ENCODE results near the gene DUSP6. TPM values are rescaled to one million over a fixed set of nuclear protein-coding genes. Genes with fewer than 3 reads are reported as not detected.
A peak's percentile ranks its signal among the peaks of the same experiment; 100 is the strongest.

DUSP6 gene
- total and polyA plus RNA-seq, 2 experiments from 2014 or later: 96.1 to 112 TPM

DNA sequence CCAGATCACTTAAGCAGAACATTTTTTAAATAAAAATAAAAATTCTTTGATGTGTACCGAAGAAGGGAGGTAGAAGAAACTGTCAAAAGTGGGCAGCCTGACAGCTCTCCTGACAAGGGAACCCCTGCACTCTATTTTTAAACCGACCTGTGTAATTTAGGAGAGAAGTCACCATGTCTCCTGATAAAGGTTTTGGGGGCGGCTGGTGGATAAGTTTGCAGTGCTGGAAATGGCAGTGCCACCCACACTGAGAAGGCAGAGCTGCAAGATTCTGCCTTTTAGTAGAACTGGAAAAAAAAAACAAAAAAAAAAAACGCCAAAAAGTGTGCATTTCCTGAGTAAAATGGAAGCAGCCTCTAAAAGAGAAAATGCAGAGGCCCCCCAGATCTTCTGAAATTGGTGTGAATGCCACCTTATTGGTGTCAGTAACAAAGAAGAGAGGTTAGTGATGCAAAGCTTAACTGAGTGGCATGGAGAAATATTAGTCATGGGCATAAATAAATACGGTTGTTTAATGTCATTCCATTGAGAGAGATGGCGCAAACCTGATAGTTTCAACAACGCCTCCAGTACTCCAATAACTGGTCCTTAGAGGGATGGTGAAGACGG lies 24.7 kb downstream of the DUSP6 start:
- no peak overlapping the region for H3K4me3 ChIP-seq
- H3K4me2 ChIP-seq (ENCODE audit: unreplicated experiment): no peak overlapping the region
- TF ChIP-seq EZH2phosphoT487 (IDR thresholded peaks at IDR 0.05; ENCODE audit: insufficient read depth, low read depth) (no peak), EZH2 (IDR thresholded peaks at IDR 0.05; ENCODE audit: insufficient read depth, poor library complexity, severe bottlenecking) (no peak)
- in situ Hi-C loops (cut with MboI): no loop called here
- no peaks in the 10 kb centered on the region for H3F3A ChIP-seq (ENCODE audit: insufficient read depth)
- no peak overlapping the region for H3K9ac ChIP-seq
- no peaks in the 10 kb centered on the region for H3K9me2 ChIP-seq (ENCODE audit: insufficient read depth)
- H3K9me3 ChIP-seq (ENCODE audit: low read depth): peaks cover 7% of the 10 kb centered on the region
- H3K36me3 ChIP-seq (ENCODE audit: low read depth): no peaks in the 10 kb centered on the region
- no peak overlapping the region for H3K27ac ChIP-seq
- no peaks in the 10 kb centered on the region for H3K4me1 ChIP-seq (ENCODE audit: insufficient read depth)
- DNase-seq: no peak
- WGBS, 2 experiments (ENCODE audit: low coverage in 1 of 2, low lambda C conversion rate in 2 of 2, missing lambda C conversion rate in 2 of 2): 70 to 74% methylated on average over 8 of the region's 8 CpGs
- H3K79me2 ChIP-seq (ENCODE audit: insufficient read depth): no peaks in the 10 kb centered on the region
- H4K20me1 ChIP-seq (ENCODE audit: insufficient read depth): no peaks in the 10 kb centered on the region
- H2AFZ ChIP-seq: peak overlapping the region; percentile 14; the same call in 1 of the 2 replicates
- no peaks in the 10 kb centered on the region for H3K27me3 ChIP-seq (replicated peaks; ENCODE audit: insufficient read depth)

DNA sequence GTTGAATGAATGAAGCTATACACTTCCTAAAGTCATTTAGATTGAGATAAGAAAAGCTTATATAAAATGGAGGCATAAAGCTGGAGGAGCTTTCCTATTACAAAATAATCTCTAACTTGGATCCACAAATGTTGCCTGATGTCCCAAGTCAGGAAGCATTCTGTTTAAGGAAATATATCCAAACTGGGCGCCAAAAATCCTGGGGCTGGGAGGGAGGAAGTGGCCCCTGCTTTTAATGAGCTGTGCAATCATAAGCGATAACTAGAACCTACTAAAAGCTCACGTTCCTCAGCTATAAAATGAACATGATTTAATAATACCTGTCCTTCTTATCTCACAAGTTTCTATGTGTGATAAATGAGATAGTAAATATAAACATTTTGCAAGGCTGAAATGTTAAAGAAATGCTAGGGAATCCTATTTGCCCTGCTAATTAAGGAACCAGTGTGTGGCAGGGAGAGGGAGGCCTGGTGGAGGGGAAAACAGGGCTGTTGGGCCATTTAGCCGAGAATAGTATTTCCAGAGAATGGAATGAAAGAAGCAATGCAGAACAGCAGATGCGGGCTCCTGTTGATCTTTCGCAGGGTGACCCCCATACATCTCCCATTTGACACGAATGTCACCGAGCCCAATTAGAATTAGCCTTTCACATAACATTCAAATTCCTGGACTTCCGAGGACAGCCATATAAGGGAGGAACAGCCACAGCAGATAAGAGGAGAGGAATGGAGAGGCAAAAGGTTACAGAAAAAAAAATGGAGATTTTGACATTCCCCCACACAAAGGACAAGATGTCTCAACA lies 25.9 kb downstream of the DUSP6 start:
- H4K20me1 ChIP-seq (ENCODE audit: insufficient read depth): no peaks in the 10 kb centered on the region
- no peaks in the 10 kb centered on the region for H3K9me2 ChIP-seq (ENCODE audit: insufficient read depth)
- no peak for DNase-seq
- TF ChIP-seq EZH2phosphoT487 (IDR thresholded peaks at IDR 0.05; ENCODE audit: insufficient read depth, low read depth) (no peak), EZH2 (IDR thresholded peaks at IDR 0.05; ENCODE audit: insufficient read depth, poor library complexity, severe bottlenecking) (no peak)
- H3K27me3 ChIP-seq (replicated peaks; ENCODE audit: insufficient read depth): no peaks in the 10 kb centered on the region
- peaks cover 7% of the 10 kb centered on the region for H3K9me3 ChIP-seq (ENCODE audit: low read depth)
- H3K79me2 ChIP-seq (ENCODE audit: insufficient read depth): no peaks in the 10 kb centered on the region
- in situ Hi-C loops (cut with MboI): no loop called here
- WGBS, 2 experiments (ENCODE audit: low coverage in 1 of 2, low lambda C conversion rate in 2 of 2, missing lambda C conversion rate in 2 of 2): 95 to 96% methylated on average over 9 of the region's 9 CpGs
- no peak overlapping the region for H3K27ac ChIP-seq
- no peak overlapping the region for H3K4me2 ChIP-seq (ENCODE audit: unreplicated experiment)
- no peak overlapping the region for H2AFZ ChIP-seq
- no peak overlapping the region for H3K9ac ChIP-seq
- no peak overlapping the region for H3K4me3 ChIP-seq
- H3F3A ChIP-seq (ENCODE audit: insufficient read depth): no peaks in the 10 kb centered on the region
- H3K4me1 ChIP-seq (ENCODE audit: insufficient read depth): no peaks in the 10 kb centered on the region
- no peaks in the 10 kb centered on the region for H3K36me3 ChIP-seq (ENCODE audit: low read depth)

DNA sequence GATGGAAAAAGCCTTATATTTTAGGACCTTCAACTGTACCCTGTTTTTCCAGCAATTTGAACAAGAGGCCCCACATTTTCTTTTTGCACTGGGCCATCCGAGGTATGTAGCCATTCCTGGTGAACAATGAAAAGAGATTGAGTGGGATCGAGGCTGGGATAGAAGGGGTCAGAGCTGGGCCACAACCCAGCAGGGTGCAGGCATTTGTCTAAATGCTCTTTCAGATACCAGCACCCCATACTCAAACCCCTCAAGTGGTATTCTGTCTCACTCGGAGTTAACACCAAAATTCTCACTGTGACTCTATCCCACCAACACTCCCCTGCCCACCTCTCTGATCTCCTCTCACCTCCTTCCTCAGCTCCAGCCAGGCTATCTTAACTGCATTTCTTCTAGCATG lies 26.8 kb downstream of the DUSP6 start:
- H3K27me3 ChIP-seq (replicated peaks; ENCODE audit: insufficient read depth): no peaks in the 10 kb centered on the region
- in situ Hi-C loops (cut with MboI): no loop called here
- no peaks in the 10 kb centered on the region for H4K20me1 ChIP-seq (ENCODE audit: insufficient read depth)
- no peak for TF ChIP-seq EZH2 (IDR thresholded peaks at IDR 0.05; ENCODE audit: insufficient read depth, poor library complexity, severe bottlenecking)
- TF ChIP-seq EZH2phosphoT487 (IDR thresholded peaks at IDR 0.05; ENCODE audit: insufficient read depth, low read depth): no peak
- no peak overlapping the region for H2AFZ ChIP-seq
- H3K4me1 ChIP-seq (ENCODE audit: insufficient read depth): no peaks in the 10 kb centered on the region
- H3K9me2 ChIP-seq (ENCODE audit: insufficient read depth): no peaks in the 10 kb centered on the region
- H3K27ac ChIP-seq: no peak overlapping the region
- H3K9ac ChIP-seq: no peak overlapping the region
- H3K4me2 ChIP-seq (ENCODE audit: unreplicated experiment): no peak overlapping the region
- no peak for DNase-seq
- no peaks in the 10 kb centered on the region for H3K36me3 ChIP-seq (ENCODE audit: low read depth)
- WGBS, 2 experiments (ENCODE audit: low coverage in 1 of 2, low lambda C conversion rate in 2 of 2, missing lambda C conversion rate in 2 of 2): 86 to 90% methylated on average over 3 of the region's 3 CpGs
- no peaks in the 10 kb centered on the region for H3F3A ChIP-seq (ENCODE audit: insufficient read depth)
- H3K79me2 ChIP-seq (ENCODE audit: insufficient read depth): no peaks in the 10 kb centered on the region
- H3K4me3 ChIP-seq: no peak overlapping the region
- H3K9me3 ChIP-seq (ENCODE audit: low read depth): peaks cover 3% of the 10 kb centered on the region

DNA sequence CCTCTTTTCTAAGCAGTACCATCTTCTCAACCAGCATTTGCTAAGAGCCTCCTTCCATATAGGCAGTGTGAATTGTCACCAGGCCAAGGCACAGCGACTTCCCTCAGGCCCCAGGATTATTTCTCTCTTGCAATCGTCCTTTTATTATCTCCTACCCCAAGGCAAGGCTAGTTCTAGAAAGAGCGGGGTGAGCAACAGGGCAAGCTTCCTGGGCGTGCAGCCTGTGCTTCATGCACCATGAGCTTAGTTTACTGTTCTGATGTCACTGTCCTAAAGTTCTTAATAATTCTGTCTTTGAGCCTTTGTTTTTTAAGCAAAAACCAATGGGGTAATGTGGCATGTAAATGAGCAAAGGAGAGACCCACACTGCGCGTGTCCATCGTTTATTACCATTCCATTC lies 27.9 kb downstream of the DUSP6 start:
- Histone ChIP-seq H3K9ac (no peak overlapping the region), H4K20me1 (ENCODE audit: insufficient read depth) (no peaks in the 10 kb centered on the region), H3K79me2 (ENCODE audit: insufficient read depth) (no peaks in the 10 kb centered on the region), H2AFZ (no peak overlapping the region), H3K27me3 (replicated peaks; ENCODE audit: insufficient read depth) (no peaks in the 10 kb centered on the region), H3K27ac (no peak overlapping the region), H3F3A (ENCODE audit: insufficient read depth) (no peaks in the 10 kb centered on the region), H3K36me3 (ENCODE audit: low read depth) (no peaks in the 10 kb centered on the region), H3K4me1 (ENCODE audit: insufficient read depth) (no peaks in the 10 kb centered on the region), H3K4me3 (no peak overlapping the region), H3K4me2 (ENCODE audit: unreplicated experiment) (no peak overlapping the region), H3K9me2 (ENCODE audit: insufficient read depth) (no peaks in the 10 kb centered on the region), H3K9me3 (ENCODE audit: low read depth) (no peaks in the 10 kb centered on the region)
- no peak for DNase-seq
- TF ChIP-seq EZH2phosphoT487 (IDR thresholded peaks at IDR 0.05; ENCODE audit: insufficient read depth, low read depth): no peak
- no peak for TF ChIP-seq EZH2 (IDR thresholded peaks at IDR 0.05; ENCODE audit: insufficient read depth, poor library complexity, severe bottlenecking)
- 95 to 96% methylated on average over 7 of the region's 7 CpGs for WGBS, 2 experiments (ENCODE audit: low coverage in 1 of 2, low lambda C conversion rate in 2 of 2, missing lambda C conversion rate in 2 of 2)
- in situ Hi-C loops (cut with MboI): no loop called here
